Neural crest cell (in vitro differentiated cells): ENCODE measurements around the gene TSC2. TPM values are rescaled to one million over a fixed set of nuclear protein-coding genes. Genes with fewer than 3 reads are reported as not detected.

Experiments
- DNase-seq: peaks from one replicate; pipeline ENCODE4 v3.0.0; 2021; ENCODE audit warnings: low read depth, mixed read lengths, low spot score
- H3K27ac Mint-ChIP-seq: one replicate; pipeline ENCODE4 v1.8.0; 2021; ENCODE audit warnings: mild to moderate bottlenecking, mixed read lengths; ENCODE audit not compliant: unreplicated experiment
- H3K27me3 Mint-ChIP-seq: 2 replicates; pipeline ENCODE4 v1.8.0; 2021; ENCODE audit warnings: low read depth, mild to moderate bottlenecking, mixed read lengths
- H3K36me3 Mint-ChIP-seq: 2 replicates; pipeline ENCODE4 v1.8.0; 2021; ENCODE audit warnings: low read depth, mild to moderate bottlenecking, mixed read lengths
- H3K4me1 Mint-ChIP-seq: 2 replicates; pipeline ENCODE4 v1.8.0; 2021; ENCODE audit warnings: mixed read lengths
- H3K4me3 Mint-ChIP-seq: one replicate; pipeline ENCODE4 v1.8.0; 2021; ENCODE audit warnings: mild to moderate bottlenecking, mixed read lengths
- H3K9me3 Mint-ChIP-seq: 2 replicates; pipeline ENCODE4 v1.8.0; 2021; ENCODE audit warnings: mixed read lengths
- total RNA-seq: library from RNA; stranded (reverse); gene quantifications from 2 replicates; pipeline ENCODE4 v1.2.1, GENCODE V29; 2021
- TF ChIP-seq, protein P1 (sequence below): fragments of 200-600 bp; sonication (generic); conservative IDR thresholded peaks from 2 replicates; pipeline ENCODE4 v1.5.0; 2021; ENCODE audit warnings: antibody characterized with exemption, mild to moderate bottlenecking

The TSC2 gene
- total RNA-seq, 1 donor from 2014 or later, result 175 TPM

DNA sequence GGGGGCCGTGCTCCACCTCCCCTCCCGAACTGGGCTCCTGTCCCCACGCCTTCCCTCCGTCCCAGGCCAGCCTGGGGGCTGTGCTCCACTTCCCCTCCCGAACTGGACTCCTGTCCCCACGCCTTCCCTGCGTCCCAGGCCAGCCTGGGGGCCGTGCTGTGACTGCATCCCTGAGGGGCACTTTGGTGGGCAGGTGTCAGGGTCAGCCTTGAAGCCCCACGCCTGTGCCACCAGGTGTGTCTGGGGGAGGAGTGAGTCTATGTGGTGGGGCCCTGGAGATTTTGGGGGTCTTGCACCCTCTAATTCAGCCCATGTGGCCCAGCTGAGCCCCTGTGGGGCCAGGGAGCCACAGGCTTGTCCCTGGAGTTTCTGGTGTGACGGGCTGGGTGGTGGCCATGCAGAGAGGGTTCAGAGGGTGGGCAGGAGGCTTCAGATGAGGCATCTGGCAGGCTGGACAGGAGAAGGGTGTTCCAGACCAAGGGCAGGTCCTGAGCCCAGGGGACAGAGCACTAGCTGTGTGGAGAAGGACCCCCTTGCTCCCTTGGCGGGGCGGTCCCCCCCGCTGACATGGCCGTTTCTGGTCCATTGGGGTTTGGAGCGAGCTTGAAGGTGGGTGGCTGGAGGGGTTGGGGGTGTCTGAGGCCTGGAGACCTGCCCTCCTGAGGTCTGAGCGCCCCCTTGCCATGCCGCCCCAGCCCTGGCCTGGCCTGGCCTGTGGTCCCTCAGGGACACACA lies 12.9 kb upstream of the TSC2 start:
- TF ChIP-seq, protein P1, sequence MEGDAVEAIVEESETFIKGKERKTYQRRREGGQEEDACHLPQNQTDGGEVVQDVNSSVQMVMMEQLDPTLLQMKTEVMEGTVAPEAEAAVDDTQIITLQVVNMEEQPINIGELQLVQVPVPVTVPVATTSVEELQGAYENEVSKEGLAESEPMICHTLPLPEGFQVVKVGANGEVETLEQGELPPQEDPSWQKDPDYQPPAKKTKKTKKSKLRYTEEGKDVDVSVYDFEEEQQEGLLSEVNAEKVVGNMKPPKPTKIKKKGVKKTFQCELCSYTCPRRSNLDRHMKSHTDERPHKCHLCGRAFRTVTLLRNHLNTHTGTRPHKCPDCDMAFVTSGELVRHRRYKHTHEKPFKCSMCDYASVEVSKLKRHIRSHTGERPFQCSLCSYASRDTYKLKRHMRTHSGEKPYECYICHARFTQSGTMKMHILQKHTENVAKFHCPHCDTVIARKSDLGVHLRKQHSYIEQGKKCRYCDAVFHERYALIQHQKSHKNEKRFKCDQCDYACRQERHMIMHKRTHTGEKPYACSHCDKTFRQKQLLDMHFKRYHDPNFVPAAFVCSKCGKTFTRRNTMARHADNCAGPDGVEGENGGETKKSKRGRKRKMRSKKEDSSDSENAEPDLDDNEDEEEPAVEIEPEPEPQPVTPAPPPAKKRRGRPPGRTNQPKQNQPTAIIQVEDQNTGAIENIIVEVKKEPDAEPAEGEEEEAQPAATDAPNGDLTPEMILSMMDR, result no peak
- H3K27ac Mint-ChIP-seq, result peak overlapping the region; percentile 43
- DNase-seq, result no peak
- no peaks in the 10 kb centered on the region for H3K36me3 Mint-ChIP-seq
- H3K9me3 Mint-ChIP-seq, result no peaks in the 10 kb centered on the region
- H3K4me1 Mint-ChIP-seq, result peaks cover 8% of the 10 kb centered on the region
- no peak overlapping the region for H3K4me3 Mint-ChIP-seq
- H3K27me3 Mint-ChIP-seq, result peaks cover 1% of the 10 kb centered on the region

DNA sequence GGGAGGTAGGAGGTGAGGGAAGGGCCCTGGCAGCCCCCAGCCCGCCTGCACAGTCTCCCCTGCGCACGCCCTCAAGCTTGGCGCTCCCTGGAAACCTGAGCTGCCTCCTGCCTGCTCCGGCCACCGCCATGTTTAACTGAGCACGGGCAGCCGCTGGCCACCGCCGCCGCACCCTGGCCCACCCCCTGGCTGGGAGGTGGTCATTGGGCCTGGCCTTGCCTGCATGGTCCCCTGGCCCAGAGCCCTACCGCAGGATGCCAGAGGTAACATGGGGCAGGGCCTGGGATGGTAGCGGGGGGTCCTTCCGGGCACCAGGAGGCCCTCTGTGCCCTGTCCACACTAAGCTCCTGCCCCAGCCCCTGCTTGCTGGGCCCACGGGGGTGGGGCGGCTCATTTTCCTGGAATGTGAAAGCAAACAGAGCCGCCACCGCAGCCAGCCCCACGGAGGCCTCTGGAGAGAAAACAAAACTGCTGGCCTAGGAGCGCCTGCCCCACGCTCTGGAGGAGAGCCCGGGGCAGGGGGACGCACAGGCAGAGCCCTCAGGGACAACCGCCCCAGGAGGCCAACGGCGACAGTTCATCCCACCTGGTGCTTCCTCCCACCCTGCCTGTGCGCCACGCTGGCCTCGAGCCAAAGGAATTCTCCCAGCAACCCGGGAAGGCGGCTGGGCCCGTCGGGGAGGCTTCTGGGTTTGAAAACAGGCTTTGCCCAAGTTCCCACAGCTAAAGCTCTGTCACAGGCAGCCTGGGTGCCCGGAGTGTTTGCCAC lies 12.2 kb upstream of the TSC2 start:
- H3K27ac Mint-ChIP-seq, result no peak overlapping the region
- no peak for DNase-seq
- no peaks in the 10 kb centered on the region for H3K27me3 Mint-ChIP-seq
- no peak overlapping the region for H3K4me3 Mint-ChIP-seq
- H3K36me3 Mint-ChIP-seq, result no peaks in the 10 kb centered on the region
- H3K9me3 Mint-ChIP-seq, result no peaks in the 10 kb centered on the region
- H3K4me1 Mint-ChIP-seq, result peaks cover 8% of the 10 kb centered on the region
- TF ChIP-seq, protein P1, result no peak

DNA sequence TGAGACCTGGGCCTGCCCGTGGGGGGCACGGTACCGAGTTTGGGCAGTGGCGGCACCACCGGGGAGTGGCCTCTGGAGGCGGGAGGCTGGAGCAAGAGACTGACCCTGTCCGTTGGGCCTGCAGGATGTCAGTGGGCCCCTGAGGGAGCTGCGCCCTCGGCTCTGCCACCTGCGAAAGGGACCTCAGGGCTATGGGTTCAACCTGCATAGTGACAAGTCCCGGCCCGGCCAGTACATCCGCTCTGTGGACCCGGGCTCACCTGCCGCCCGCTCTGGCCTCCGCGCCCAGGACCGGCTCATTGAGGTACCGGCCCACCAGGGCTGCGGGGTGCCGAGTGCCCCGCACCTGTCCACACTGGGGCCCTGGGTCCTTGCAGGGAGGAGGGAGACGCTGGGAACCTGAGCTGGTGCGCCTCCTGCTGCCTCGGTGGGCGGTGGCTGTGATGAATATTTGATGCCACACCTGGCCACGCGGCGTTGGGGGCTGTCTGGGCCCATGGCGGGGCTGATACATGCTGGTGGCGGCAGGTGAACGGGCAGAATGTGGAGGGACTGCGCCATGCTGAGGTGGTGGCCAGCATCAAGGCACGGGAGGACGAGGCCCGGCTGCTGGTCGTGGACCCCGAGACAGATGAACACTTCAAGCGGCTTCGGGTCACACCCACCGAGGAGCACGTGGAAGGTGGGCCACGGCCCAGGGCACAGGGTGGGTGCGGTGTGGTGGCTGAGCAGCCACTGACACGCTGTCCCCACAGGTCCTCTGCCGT lies 11.4 kb upstream of the TSC2 start:
- no peak overlapping the region for H3K27ac Mint-ChIP-seq
- no peaks in the 10 kb centered on the region for H3K27me3 Mint-ChIP-seq

DNA sequence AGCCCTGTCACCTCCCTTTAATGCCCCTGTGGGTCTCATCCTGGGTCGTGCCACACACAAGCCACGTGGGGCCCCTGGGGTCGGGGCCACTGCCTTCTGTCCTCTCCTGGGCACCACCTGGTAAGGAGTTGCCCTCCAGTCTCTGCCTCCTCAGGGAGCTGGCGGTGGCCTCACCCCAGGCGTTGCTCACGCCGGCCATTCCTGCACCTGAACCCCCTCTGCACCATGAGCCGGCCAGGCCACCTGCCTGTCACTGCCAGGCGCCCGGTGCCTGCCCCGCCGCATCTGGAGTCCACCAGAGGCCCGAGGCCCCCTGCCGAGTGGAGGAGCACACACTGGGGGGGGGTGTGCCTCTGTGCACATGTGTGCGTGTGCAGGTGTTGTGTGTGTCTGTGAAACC lies 10.7 kb upstream of the TSC2 start:
- Mint-ChIP-seq H3K27me3 (no peaks in the 10 kb centered on the region), H3K4me3 (no peak overlapping the region), H3K4me1 (peaks cover 8% of the 10 kb centered on the region), H3K27ac (no peak overlapping the region), H3K9me3 (no peaks in the 10 kb centered on the region), H3K36me3 (no peaks in the 10 kb centered on the region)
- TF ChIP-seq, protein P1, result no peak
- DNase-seq, result no peak

More for the DNA sequence above, 11.4 kb upstream of the TSC2 start:
- H3K4me3 Mint-ChIP-seq, result no peak overlapping the region
- TF ChIP-seq, protein P1, result no peak
- no peaks in the 10 kb centered on the region for H3K36me3 Mint-ChIP-seq
- H3K9me3 Mint-ChIP-seq, result no peaks in the 10 kb centered on the region
- peaks cover 8% of the 10 kb centered on the region for H3K4me1 Mint-ChIP-seq
- DNase-seq, result no peak

DNA sequence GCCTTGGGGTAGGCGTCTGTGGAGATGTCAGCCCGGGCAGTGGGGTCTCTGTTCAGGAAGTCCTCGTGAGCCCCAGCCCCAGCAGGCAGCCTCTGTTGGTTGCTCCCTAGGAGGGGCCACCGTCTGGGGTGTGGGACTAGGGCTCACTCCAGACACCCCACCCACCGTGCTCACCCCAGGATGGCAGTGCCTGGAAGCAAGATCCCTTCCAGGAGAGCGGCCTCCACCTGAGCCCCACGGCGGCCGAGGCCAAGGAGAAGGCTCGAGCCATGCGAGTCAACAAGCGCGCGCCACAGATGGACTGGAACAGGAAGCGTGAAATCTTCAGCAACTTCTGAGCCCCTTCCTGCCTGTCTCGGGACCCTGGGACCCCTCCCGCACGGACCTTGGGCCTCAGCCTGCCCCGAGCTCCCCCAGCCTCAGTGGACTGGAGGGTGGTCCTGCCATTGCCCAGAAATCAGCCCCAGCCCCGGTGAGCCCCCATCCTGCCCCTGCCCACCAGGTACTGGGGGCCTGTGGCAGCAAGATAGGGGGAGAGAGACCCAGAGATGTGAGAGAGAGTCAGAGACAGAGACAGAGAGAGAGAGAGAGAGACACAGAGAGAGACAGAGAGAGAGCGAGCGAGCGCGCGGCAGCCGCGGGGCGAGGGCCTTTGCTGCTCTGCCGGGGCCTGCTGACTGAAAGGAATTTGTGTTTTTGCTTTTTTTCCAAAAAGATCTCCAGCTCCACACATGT lies 10.0 kb upstream of the TSC2 start:
- Mint-ChIP-seq H3K27ac (no peak overlapping the region), H3K4me1 (peaks cover 8% of the 10 kb centered on the region), H3K27me3 (no peaks in the 10 kb centered on the region), H3K9me3 (no peaks in the 10 kb centered on the region), H3K4me3 (no peak overlapping the region), H3K36me3 (no peaks in the 10 kb centered on the region)
- TF ChIP-seq, protein P1, result no peak
- DNase-seq, result no peak
